ENCODE measurements around the gene LYPD5. TPM values are rescaled to one million over a fixed set of nuclear protein-coding genes. Genes with fewer than 3 reads are reported as not detected.

The LYPD5 gene
- polyA plus RNA-seq, 1 donor from 2014 or later = not detected

DNA sequence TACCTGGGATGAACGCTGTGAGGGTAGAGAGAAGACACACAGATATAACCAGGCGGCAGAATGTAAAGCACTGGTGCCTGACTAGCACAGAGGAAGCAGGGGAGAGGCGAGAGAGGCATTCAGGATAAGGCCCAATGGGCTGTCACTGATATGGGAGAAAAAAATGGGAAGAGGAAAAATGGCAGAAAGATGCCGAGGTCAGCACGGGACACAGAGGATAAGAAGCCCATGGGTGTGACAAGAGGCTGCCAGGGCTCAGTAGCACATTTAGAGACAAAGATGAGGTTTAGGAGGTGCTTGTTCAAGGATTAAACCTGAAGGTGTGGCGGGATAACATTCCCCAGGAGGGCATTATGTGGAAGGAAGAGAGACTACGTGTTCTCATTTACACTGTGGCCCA is 53.1 kb downstream of the LYPD5 start:
- Histone ChIP-seq H3K36me3 (ENCODE audit: insufficient read depth, low read length) (no peaks in the 10 kb centered on the region), H3K9me2 (ENCODE audit: insufficient read depth, low read length) (no peaks in the 10 kb centered on the region), H3K27ac (ENCODE audit: low read length) (no peak overlapping the region), H3K4me2 (ENCODE audit: low read length) (no peak overlapping the region), H3K4me3 (ENCODE audit: low read length) (no peak overlapping the region), H3K9ac (ENCODE audit: low read length) (no peak overlapping the region), H3K27me3 (ENCODE audit: insufficient read depth, low read depth, low read length) (no peaks in the 10 kb centered on the region), H3F3A (ENCODE audit: insufficient read depth, low read length, poor library complexity, severe bottlenecking) (no peaks in the 10 kb centered on the region), H4K20me1 (ENCODE audit: insufficient read depth) (no peaks in the 10 kb centered on the region), H3K9me3 (ENCODE audit: low read length) (no peaks in the 10 kb centered on the region), H3K79me2 (replicated peaks; ENCODE audit: insufficient read depth, low read length) (peaks cover 21% of the 10 kb centered on the region), H2AFZ (ENCODE audit: low read depth, low read length) (no peak overlapping the region)
- no peak for TF ChIP-seq POLR2AphosphoS5 (IDR thresholded peaks at IDR 0.05)
- no peak for TF ChIP-seq SMC3 (conservative IDR thresholded peaks at IDR 0.05; ENCODE audit: poor library complexity)
- no peak for TF ChIP-seq REST (IDR thresholded peaks at IDR 0.05; ENCODE audit: borderline replicate concordance)
- TF ChIP-seq MXI1 (conservative IDR thresholded peaks at IDR 0.05; ENCODE audit: poor library complexity, severe bottlenecking) = no peak
- TF ChIP-seq EP300 (conservative IDR thresholded peaks at IDR 0.05; ENCODE audit: poor library complexity, severe bottlenecking) = no peak
- no peak for TF ChIP-seq EZH2 (IDR thresholded peaks at IDR 0.05; ENCODE audit: borderline replicate concordance, insufficient read depth, low read length, poor library complexity, severe bottlenecking)
- TF ChIP-seq, protein P1, sequence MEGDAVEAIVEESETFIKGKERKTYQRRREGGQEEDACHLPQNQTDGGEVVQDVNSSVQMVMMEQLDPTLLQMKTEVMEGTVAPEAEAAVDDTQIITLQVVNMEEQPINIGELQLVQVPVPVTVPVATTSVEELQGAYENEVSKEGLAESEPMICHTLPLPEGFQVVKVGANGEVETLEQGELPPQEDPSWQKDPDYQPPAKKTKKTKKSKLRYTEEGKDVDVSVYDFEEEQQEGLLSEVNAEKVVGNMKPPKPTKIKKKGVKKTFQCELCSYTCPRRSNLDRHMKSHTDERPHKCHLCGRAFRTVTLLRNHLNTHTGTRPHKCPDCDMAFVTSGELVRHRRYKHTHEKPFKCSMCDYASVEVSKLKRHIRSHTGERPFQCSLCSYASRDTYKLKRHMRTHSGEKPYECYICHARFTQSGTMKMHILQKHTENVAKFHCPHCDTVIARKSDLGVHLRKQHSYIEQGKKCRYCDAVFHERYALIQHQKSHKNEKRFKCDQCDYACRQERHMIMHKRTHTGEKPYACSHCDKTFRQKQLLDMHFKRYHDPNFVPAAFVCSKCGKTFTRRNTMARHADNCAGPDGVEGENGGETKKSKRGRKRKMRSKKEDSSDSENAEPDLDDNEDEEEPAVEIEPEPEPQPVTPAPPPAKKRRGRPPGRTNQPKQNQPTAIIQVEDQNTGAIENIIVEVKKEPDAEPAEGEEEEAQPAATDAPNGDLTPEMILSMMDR (IDR thresholded peaks at IDR 0.05; ENCODE audit: poor library complexity, severe bottlenecking) = no peak
- no peak for TF ChIP-seq TAF1 (IDR thresholded peaks at IDR 0.05; ENCODE audit: low read depth)
- TF ChIP-seq RAD21 (conservative IDR thresholded peaks at IDR 0.05) = no peak

DNA sequence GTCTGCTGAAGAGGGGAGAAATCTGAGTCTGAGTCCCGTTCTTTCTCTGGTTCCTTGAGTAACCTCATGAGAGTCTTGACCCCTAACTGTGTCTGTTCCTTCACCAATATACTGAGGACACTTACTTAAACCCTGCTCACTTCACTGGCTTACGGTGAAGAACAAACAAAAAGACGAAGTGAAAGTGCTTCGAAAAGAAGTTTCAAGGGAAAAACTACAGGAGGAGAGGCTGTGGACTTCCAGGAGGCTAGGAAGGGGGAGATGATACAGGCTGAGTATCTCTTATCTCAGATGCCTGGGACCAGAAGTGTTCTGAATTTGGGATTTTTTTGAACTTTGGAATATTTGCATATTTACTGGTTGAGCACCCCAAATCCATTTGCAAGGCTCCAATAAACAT is 53.6 kb downstream of the LYPD5 start:
- H3K27ac ChIP-seq (ENCODE audit: low read length) = no peak overlapping the region
- no peak overlapping the region for H2AFZ ChIP-seq (ENCODE audit: low read depth, low read length)
- no peaks in the 10 kb centered on the region for H3K36me3 ChIP-seq (ENCODE audit: insufficient read depth, low read length)
- H3K4me3 ChIP-seq (ENCODE audit: low read length) = no peak overlapping the region
- H3K27me3 ChIP-seq (ENCODE audit: insufficient read depth, low read depth, low read length) = no peaks in the 10 kb centered on the region
- H4K20me1 ChIP-seq (ENCODE audit: insufficient read depth) = no peaks in the 10 kb centered on the region
- H3F3A ChIP-seq (ENCODE audit: insufficient read depth, low read length, poor library complexity, severe bottlenecking) = no peaks in the 10 kb centered on the region
- no peaks in the 10 kb centered on the region for H3K9me2 ChIP-seq (ENCODE audit: insufficient read depth, low read length)
- no peaks in the 10 kb centered on the region for H3K9me3 ChIP-seq (ENCODE audit: low read length)
- no peak overlapping the region for H3K4me2 ChIP-seq (ENCODE audit: low read length)
- TF ChIP-seq POLR2AphosphoS5 (IDR thresholded peaks at IDR 0.05) (no peak), REST (IDR thresholded peaks at IDR 0.05; ENCODE audit: borderline replicate concordance) (no peak), RAD21 (conservative IDR thresholded peaks at IDR 0.05) (no peak), TAF1 (IDR thresholded peaks at IDR 0.05; ENCODE audit: low read depth) (no peak), MXI1 (conservative IDR thresholded peaks at IDR 0.05; ENCODE audit: poor library complexity, severe bottlenecking) (no peak), SMC3 (conservative IDR thresholded peaks at IDR 0.05; ENCODE audit: poor library complexity) (no peak), EZH2 (IDR thresholded peaks at IDR 0.05; ENCODE audit: borderline replicate concordance, insufficient read depth, low read length, poor library complexity, severe bottlenecking) (no peak), EP300 (conservative IDR thresholded peaks at IDR 0.05; ENCODE audit: poor library complexity, severe bottlenecking) (no peak)
- TF ChIP-seq, protein P1 (IDR thresholded peaks at IDR 0.05; ENCODE audit: poor library complexity, severe bottlenecking) = no peak
- no peak overlapping the region for H3K9ac ChIP-seq (ENCODE audit: low read length)
- peaks cover 16% of the 10 kb centered on the region for H3K79me2 ChIP-seq (replicated peaks; ENCODE audit: insufficient read depth, low read length)

Data from neural cell (in vitro differentiated cells).